Inflammatory macrophage treated with lipopolysaccharide for 1 hour (primary cell): ENCODE results near the gene ARFRP1.

ENCODE experiments used
- DNase-seq, 2 donors: peaks; one replicate each; pipeline ENCODE4 v3.0.0-alpha.2; 2020 to 2022

The ARFRP1 gene

GRCh38 chr20:63707558-63708300 is at the start of gene ARFRP1, which contains the start of gene ZGPAT:
Gene ARFRP1, minus strand, starts transcription at chr20:63707976. Its CDS starts 885 bp downstream, at chr20:63707091.
Gene ZGPAT, plus strand, starts transcription at chr20:63708039. Its CDS starts 542 bp downstream, at chr20:63708581.
- peak; percentile 86 to 92 for DNase-seq

DNA sequence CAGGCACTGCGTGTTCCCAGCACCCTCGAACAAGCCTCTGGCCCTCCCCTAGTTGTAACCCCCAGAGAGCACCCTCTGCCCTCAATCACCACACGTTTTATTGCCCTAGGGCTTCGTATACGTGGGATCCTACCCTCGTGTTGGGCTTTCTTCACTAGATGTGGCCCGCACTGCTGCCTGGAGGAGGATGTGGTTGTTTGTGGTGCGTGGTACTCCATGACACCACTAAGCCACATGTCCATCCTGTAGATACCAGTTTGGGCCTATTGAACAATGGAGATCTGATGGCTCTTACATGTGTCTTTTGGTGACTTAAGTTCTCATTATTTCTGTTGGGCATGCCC is 48.8 kb upstream of the ARFRP1 start:
- DNase-seq = no peak

DNA sequence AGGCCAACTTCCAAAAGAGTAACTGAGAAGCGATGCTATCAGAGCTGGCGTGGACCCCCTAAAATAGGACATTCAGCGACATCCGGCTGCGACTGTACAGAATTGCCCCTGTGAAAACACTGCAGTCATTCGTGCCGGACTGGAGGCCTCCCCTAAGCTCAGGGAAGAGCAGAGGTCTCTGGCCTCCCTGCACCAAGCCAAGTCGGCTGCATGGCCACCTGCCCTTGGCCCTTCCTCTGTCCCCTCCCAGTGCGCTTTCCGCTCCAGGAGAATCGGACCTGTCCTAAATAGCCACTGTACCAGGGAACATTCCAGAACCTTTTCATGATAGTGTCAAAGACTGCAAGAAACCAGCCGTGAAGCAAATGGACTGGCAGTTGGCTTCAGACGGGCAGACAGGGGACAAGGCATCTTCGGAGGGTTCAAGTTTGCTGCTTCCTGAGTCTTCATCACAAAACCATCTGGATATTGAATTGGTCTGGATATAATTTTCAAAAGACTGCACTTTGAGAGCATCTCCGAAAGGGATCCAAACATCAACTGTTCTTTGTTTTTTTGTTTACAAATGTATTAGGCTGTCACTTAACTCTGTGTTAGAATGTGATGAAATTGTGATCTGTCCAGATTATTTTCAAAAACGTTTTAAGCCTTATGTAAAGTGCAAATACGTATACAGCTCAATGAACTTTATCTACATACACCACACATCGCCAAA is 48.3 kb upstream of the ARFRP1 start:
- no peak for DNase-seq

- DNase-seq = no peak
Measured at GRCh38 chr20:63754008-63754407, 46.2 kb upstream of the ARFRP1 start.

DNA sequence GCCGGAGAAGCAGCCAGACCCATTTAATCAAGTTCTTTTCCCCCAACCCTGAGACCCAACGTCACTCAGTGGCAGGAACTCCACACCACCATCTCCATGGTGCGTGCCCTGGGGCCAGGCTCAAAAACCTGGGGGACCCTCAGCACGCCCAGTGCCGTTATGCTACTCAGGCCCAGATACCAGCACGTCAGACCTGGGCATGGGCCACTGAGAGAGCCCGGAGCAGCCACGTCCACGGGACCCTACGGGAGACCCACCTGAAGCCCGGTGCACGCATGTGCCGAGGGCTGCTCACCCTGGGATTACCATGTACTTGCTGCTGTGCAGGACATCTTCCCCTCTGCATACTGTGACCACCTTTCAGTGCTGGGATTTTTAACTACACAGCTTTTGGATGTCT is 45.6 kb upstream of the ARFRP1 start:
- DNase-seq = no peak

- DNase-seq = no peak
Measured at GRCh38 chr20:63752411-63753101, 44.8 kb upstream of the ARFRP1 start.

GRCh38 chr20:63751471-63752271 is 43.9 kb upstream of the ARFRP1 start:
- no peak for DNase-seq

GRCh38 chr20:63750807-63751470 is 43.2 kb upstream of the ARFRP1 start:
- DNase-seq = no peak

- no peak for DNase-seq
Measured at GRCh38 chr20:63749597-63750508, 42.1 kb upstream of the ARFRP1 start.

- DNase-seq = no peak
Measured at GRCh38 chr20:63748934-63749270, 41.1 kb upstream of the ARFRP1 start.

- no peak for DNase-seq
Measured at GRCh38 chr20:63748070-63748933, 40.5 kb upstream of the ARFRP1 start.

DNA sequence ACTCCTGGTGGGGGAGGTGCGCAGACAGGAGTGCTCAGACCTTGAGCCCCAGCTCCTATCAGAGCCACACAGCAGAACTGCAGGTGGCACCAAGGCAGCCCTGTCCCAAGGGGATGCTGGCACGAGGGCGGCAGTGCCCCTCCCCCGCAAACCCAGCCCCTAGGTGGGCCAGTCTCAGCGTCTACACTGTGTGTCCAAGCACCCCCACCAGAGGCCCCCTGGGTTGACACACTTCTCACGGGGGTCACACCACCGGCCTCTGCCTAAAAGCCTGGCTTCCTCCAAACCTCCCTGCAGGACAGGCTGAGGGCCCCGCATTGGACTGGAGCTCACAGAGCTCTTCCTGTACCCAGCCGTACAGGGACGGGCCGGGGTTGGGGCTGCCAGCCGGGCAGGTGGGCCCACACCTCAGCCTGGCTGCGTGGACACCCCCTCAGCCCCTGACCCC is 39.9 kb upstream of the ARFRP1 start:
- DNase-seq = no peak

DNA sequence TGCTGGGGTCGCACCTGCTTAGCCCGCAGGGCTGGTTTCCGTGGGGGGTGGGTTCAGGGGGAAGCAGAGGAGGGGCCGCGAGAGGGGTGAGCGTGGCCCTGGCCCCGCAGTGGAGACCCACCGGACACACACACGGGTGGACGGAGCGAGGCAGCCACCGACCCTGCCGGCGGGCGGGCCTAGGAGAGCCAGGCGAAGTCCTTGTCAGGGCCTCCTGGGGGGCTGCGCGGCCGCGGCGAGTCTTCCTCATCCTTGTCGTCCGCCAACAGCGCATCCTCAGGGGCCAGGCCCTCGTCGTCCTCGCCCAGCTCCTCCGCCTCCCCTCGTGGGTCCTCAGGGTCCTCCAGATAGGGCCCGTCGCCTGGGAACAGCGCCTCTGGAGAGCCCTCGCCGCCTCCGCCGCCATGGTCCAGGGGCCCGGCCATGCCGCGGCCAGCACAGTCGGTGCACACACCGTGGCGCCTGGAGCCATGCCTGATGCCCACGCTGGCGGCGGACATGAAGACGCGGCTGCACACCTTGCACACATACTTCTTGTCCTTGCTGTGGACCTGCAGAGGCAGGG is 39.1 kb upstream of the ARFRP1 start:
- no peak for DNase-seq

GRCh38 chr20:63745961-63746731 is 38.4 kb upstream of the ARFRP1 start:
- DNase-seq = no peak

GRCh38 chr20:63745424-63745805 is 37.6 kb upstream of the ARFRP1 start:
- DNase-seq = no peak

- DNase-seq = no peak
Measured at GRCh38 chr20:63744574-63745423, 37.0 kb upstream of the ARFRP1 start.

- no peak for DNase-seq
Measured at GRCh38 chr20:63744158-63744557, 36.4 kb upstream of the ARFRP1 start.
